Caco-2 (cell line): ENCODE results near the gene DDX60. TPM values are rescaled to one million over a fixed set of nuclear protein-coding genes. Genes with fewer than 3 reads are reported as not detected.

Experiments used
- Bru-seq: library from RNA; stranded (reverse); fragments of 400-500 nt; gene quantifications from one replicate; lab custom pipeline; 2021; lab: Mats Ljungman, UMichigan
- BruChase-seq, 2 experiments: library from RNA; stranded (reverse); fragments of 400-500 nt; gene quantifications; one replicate each; lab custom pipeline; 2021; lab: Mats Ljungman, UMichigan
- BruUV-seq: library from RNA; stranded (reverse); fragments of 400-500 nt; replicated peaks from 2 replicates; lab custom pipeline; 2021; lab: Mats Ljungman, UMichigan
- CTCF ChIA-PET: fragments of 300-600 bp; sonication (Branson Sonifier 250); formaldehyde crosslinking; loops from one replicate; lab custom pipeline; 2022; ENCODE audit warnings: antibody characterized with exemption; lab: Charles Lee
- POLR2A ChIA-PET: fragments of 300-600 bp; sonication (Branson Sonifier 250); formaldehyde crosslinking; loops from one replicate; lab custom pipeline; 2022; ENCODE audit warnings: antibody characterized with exemption; lab: Charles Lee
- DNase-seq, 2 experiments: peaks; one replicate each; pipeline versions ENCODE4 v3.0.0 to v3.0.0-alpha.2; 2020 to 2022
- H3K27me3 ChIP-seq: replicated peaks from 2 replicates; pipeline ENCODE4 v1.6.0; 2011; ENCODE audit warnings: low read length; ENCODE audit not compliant: control insufficient read depth, insufficient read depth
- H3K36me3 ChIP-seq: 2 replicates; pipeline ENCODE4 v1.5.1; 2011; ENCODE audit warnings: low read length; ENCODE audit not compliant: control insufficient read depth, insufficient read depth
- H3K4me1 ChIP-seq: fragments of 250-450 bp; sonication (Bioruptor Pico); 2 replicates; pipeline ENCODE4 v1.5.1; 2020; ENCODE audit warnings: mild to moderate bottlenecking
- H3K4me3 ChIP-seq: 2 replicates; pipeline ENCODE4 v1.5.1; 2011; ENCODE audit warnings: low read depth, mild to moderate bottlenecking, control low read depth, low read length
- H3K9me3 ChIP-seq: fragments of 250-450 bp; sonication (Bioruptor Pico); 2 replicates; pipeline ENCODE4 v1.5.1; 2020; ENCODE audit warnings: mild to moderate bottlenecking, moderate library complexity
- H3K27ac Mint-ChIP-seq: one replicate; pipeline ENCODE4 v1.8.0; 2022; ENCODE audit warnings: mixed read lengths; ENCODE audit not compliant: unreplicated experiment
- H3K27me3 Mint-ChIP-seq: one replicate; pipeline ENCODE4 v1.8.0; 2022; ENCODE audit warnings: mixed read lengths; ENCODE audit not compliant: insufficient read depth, unreplicated experiment
- H3K36me3 Mint-ChIP-seq: one replicate; pipeline ENCODE4 v1.8.0; 2022; ENCODE audit warnings: mild to moderate bottlenecking, mixed read lengths; ENCODE audit not compliant: insufficient read depth, unreplicated experiment
- H3K4me1 Mint-ChIP-seq: one replicate; pipeline ENCODE4 v1.8.0; 2022; ENCODE audit warnings: low read depth, mixed read lengths; ENCODE audit not compliant: unreplicated experiment
- H3K4me3 Mint-ChIP-seq: one replicate; pipeline ENCODE4 v1.8.0; 2022; ENCODE audit warnings: mild to moderate bottlenecking, moderate library complexity, mixed read lengths; ENCODE audit not compliant: unreplicated experiment
- H3K9me3 Mint-ChIP-seq: one replicate; pipeline ENCODE4 v1.8.0; 2022; ENCODE audit warnings: mixed read lengths; ENCODE audit not compliant: unreplicated experiment
- CTCF ChIP-seq, 2 experiments: fragments of 200-600 bp in 1 of 2; IDR thresholded peaks; 1 replicate in 1 of 2; 2 replicates in 1 of 2; pipeline versions ENCODE4 v1.5.1 to v1.8.0; 2011 to 2022; ENCODE audit warnings: antibody characterized with exemption in 1 of 2, control low read depth in 1 of 2, inconsistent platforms in 1 of 2, low read depth in 1 of 2, low read length in 1 of 2, mild to moderate bottlenecking in 1 of 2, moderate library complexity in 1 of 2; ENCODE audit not compliant: insufficient read depth in 1 of 2, severe bottlenecking in 1 of 2, unreplicated experiment in 1 of 2
- intact Hi-C: fragments of 100-400 bp; cut with micrococcal nuclease; formaldehyde crosslinking; loops from one replicate; pipeline ENCODE4 v1.10.0; 2022; ENCODE audit not compliant: unreplicated experiment
- long read RNA-seq: library from polyadenylated mRNA; stranded (forward); transcript quantifications from one replicate; pipeline ENCODE4 v2.0.0, GENCODE V29; 2022
- total RNA-seq: library from RNA; stranded (reverse); gene quantifications from 2 replicates; pipeline ENCODE4 v1.2.3, GENCODE V29; 2022

DDX60 gene
- 0.70 TPM in 2 replicates for total RNA-seq
- percentile 21 among the genes with signal in this experiment for Bru-seq, nascent RNA
- percentile 15 among the genes with signal in this experiment for BruChase-seq, experiment 1, labeled RNA remaining after a 2-hour chase
- percentile 19 among the genes with signal in this experiment for BruChase-seq, experiment 2, labeled RNA remaining after a 6-hour chase
- long read RNA-seq, partial matches to known transcripts, result 1 of 1 reads
- long read RNA-seq, other reads (novel, unspliced or antisense), result 0 of 1 reads

DNA sequence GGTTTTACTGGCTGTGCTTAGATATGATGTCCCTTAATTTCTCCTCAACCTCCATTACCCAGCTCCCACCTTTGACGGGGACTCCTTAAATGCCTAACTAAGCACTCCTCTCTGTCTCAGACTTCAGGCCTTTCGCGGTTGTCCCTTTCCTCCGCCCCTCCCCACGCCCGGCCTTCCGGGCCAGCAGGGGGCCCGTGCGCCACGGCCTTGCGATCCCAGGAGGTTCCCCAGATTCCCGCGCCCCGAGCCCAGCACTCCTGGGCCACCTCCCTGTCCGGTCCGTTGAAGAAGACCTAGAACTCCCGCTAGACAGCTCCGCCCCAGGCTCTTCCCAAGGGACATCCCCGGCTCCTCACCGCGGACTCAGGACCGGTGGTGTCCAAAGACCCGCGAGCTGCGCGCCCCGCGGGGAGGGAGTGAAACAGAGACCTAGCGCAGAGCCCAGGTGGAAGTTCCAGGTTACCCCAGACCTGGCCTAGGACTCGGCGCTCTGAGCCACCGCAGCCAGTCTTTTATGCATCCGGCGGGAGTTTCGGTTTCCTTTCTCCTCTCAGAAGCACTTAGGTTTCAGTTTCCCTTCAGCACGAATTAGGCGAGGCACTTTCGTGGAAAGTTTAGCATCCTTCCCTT, at the start of gene DDX60:
Gene DDX60, minus strand, starts transcription at position 487 of the 630 bp plus-strand sequence. CDS start 7,493 bp downstream, outside the sequence.
- H3K4me3 ChIP-seq, result peak within 1 kb of the TSS; percentile 44
- no peaks in the 10 kb centered on the region for H3K36me3 ChIP-seq
- H3K4me1 Mint-ChIP-seq, result no peaks in the 10 kb centered on the region
- H3K4me1 ChIP-seq, result no peaks in the 10 kb centered on the region
- peak; percentile 21 to 55 for TF ChIP-seq CTCF (IDR thresholded peaks at IDR 0.05; ENCODE audit: insufficient read depth in 1 of 2, low read depth in 1 of 2, low read length in 1 of 2, severe bottlenecking in 1 of 2, unreplicated experiment in 1 of 2)
- no TSS peak for BruUV-seq
- H3K27me3 ChIP-seq, result no peaks in the 10 kb centered on the region
- peak within 1 kb of the TSS; percentile 52 for H3K27ac Mint-ChIP-seq
- intact Hi-C loops, result no loop called here
- peak within 1 kb of the TSS; percentile 74 for H3K4me3 Mint-ChIP-seq
- POLR2A ChIA-PET, result interaction anchor here (0.6 kb wide), 1 partner anchor 83 kb away, joined by 3 read pairs; no protein-coding TSS in a partner anchor
- CTCF ChIA-PET, result no interaction called here
- peak; percentile 46 to 62 for DNase-seq
- H3K27me3 Mint-ChIP-seq, result peaks cover 21% of the 10 kb centered on the region
- no peaks in the 10 kb centered on the region for H3K36me3 Mint-ChIP-seq
- H3K9me3 Mint-ChIP-seq, result no peaks in the 10 kb centered on the region
- H3K9me3 ChIP-seq, result no peaks in the 10 kb centered on the region

DNA sequence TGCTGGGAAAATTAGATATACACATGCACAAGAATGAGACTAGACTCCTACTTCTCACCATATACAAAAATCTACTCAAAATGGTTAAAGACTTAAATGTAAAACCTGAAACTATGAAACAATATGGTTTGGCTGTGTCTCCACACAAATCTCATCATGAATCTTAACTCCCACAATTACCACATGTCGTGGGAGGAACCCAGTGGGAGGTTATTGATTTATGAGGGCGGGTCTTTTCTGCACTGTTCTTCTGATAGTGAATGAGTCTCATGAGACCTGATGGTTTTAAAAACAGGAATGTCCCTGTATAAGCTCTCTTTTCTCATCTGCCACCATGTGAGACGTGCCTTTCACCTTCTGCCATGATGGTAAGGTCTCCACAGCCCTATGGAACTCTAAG, 48.5 kb upstream of the DDX60 start:
- H3K36me3 Mint-ChIP-seq, result no peaks in the 10 kb centered on the region
- Histone ChIP-seq H3K27me3 (no peaks in the 10 kb centered on the region), H3K36me3 (no peaks in the 10 kb centered on the region), H3K4me3 (no peak overlapping the region), H3K9me3 (no peaks in the 10 kb centered on the region), H3K4me1 (no peaks in the 10 kb centered on the region)
- H3K4me1 Mint-ChIP-seq, result no peaks in the 10 kb centered on the region
- no peak for DNase-seq
- H3K4me3 Mint-ChIP-seq, result no peak overlapping the region
- POLR2A ChIA-PET, result no interaction called here
- BruUV-seq, result no TSS peak
- H3K9me3 Mint-ChIP-seq, result no peaks in the 10 kb centered on the region
- TF ChIP-seq CTCF (IDR thresholded peaks at IDR 0.05; ENCODE audit: insufficient read depth in 1 of 2, low read depth in 1 of 2, low read length in 1 of 2, severe bottlenecking in 1 of 2, unreplicated experiment in 1 of 2), result no peak
- intact Hi-C loops, result no loop called here
- CTCF ChIA-PET, result interaction anchor here (0.6 kb wide), 1 partner anchor 552 kb away, joined by 4 read pairs; no protein-coding TSS in a partner anchor
- H3K27ac Mint-ChIP-seq, result no peak overlapping the region
- peaks cover 2% of the 10 kb centered on the region for H3K27me3 Mint-ChIP-seq

GRCh38 chr4:168362025-168362401, 43.5 kb upstream of the DDX60 start:
- Mint-ChIP-seq H3K27ac (no peak overlapping the region), H3K4me3 (no peak overlapping the region), H3K9me3 (no peaks in the 10 kb centered on the region), H3K4me1 (no peaks in the 10 kb centered on the region), H3K27me3 (no peaks in the 10 kb centered on the region), H3K36me3 (no peaks in the 10 kb centered on the region)
- BruUV-seq, result no TSS peak
- H3K9me3 ChIP-seq, result no peaks in the 10 kb centered on the region
- POLR2A ChIA-PET, result no interaction called here
- no peaks in the 10 kb centered on the region for H3K27me3 ChIP-seq
- no peak for TF ChIP-seq CTCF (IDR thresholded peaks at IDR 0.05; ENCODE audit: insufficient read depth in 1 of 2, low read depth in 1 of 2, low read length in 1 of 2, severe bottlenecking in 1 of 2, unreplicated experiment in 1 of 2)
- CTCF ChIA-PET, result no interaction called here
- intact Hi-C loops, result no loop called here
- no peak for DNase-seq
- H3K4me1 ChIP-seq, result no peaks in the 10 kb centered on the region
- no peak overlapping the region for H3K4me3 ChIP-seq
- no peaks in the 10 kb centered on the region for H3K36me3 ChIP-seq
